ENCODE data around the gene LRTM1. TPM values are rescaled to one million over a fixed set of nuclear protein-coding genes. Genes with fewer than 3 reads are reported as not detected.

LRTM1 gene
- total RNA-seq, 1 experiment from 2014 or later = not detected

- Histone ChIP-seq H2AK5ac (ENCODE audit: insufficient read length, low read length) (no peak overlapping the region), H4K8ac (replicated peaks; ENCODE audit: insufficient read length, low read depth, low read length) (no peak overlapping the region), H2BK12ac (ENCODE audit: insufficient read length, low read depth, low read length) (no peak overlapping the region), H3K56ac (ENCODE audit: insufficient read length, low read depth, low read length) (no peak overlapping the region), H4K5ac (ENCODE audit: insufficient read length, low read depth, low read length) (no peak overlapping the region), H4K20me1 (ENCODE audit: control insufficient read depth, insufficient read depth, insufficient read length) (no peaks in the 10 kb centered on the region), H3K79me1 (ENCODE audit: insufficient read depth, low read depth, low read length, poor library complexity, severe bottlenecking) (no peaks in the 10 kb centered on the region), H3K79me2 (ENCODE audit: insufficient read depth, low read length) (no peaks in the 10 kb centered on the region), H3K27me3 (ENCODE audit: insufficient read depth, low read length) (no peaks in the 10 kb centered on the region), H2BK120ac (ENCODE audit: low read depth, low read length, poor library complexity, severe bottlenecking) (no peak overlapping the region), H3K18ac (ENCODE audit: insufficient read length, low read depth, low read length) (no peak overlapping the region), H3K23me2 (ENCODE audit: insufficient read length, low read depth, low read length, poor library complexity, severe bottlenecking) (no peaks in the 10 kb centered on the region), H2BK15ac (ENCODE audit: low read depth, low read length) (no peak overlapping the region), H2AFZ (ENCODE audit: low read length) (no peak overlapping the region), H3K4me1 (ENCODE audit: insufficient read depth, low read length) (no peaks in the 10 kb centered on the region; the same call in 1 of the 2 replicates), H2BK20ac (ENCODE audit: low read depth, low read length, poor library complexity, severe bottlenecking) (no peak overlapping the region), H3K23ac (ENCODE audit: insufficient read length, low read depth, low read length) (no peak overlapping the region), H3K4ac (ENCODE audit: low read depth, low read length) (no peak overlapping the region), H3K4me2 (ENCODE audit: insufficient read depth, insufficient read length, low read length) (no peak overlapping the region), H3K9me3 (ENCODE audit: control insufficient read depth, low read depth, low read length) (no peaks in the 10 kb centered on the region), H4K91ac (ENCODE audit: insufficient read length, low read depth, low read length) (no peak overlapping the region), H2BK5ac (ENCODE audit: insufficient read length, low read length) (no peak overlapping the region), H3K9ac (ENCODE audit: extremely low read depth, insufficient read length, low read length) (no peak overlapping the region), H3K27ac (ENCODE audit: insufficient read length, low read depth, low read length) (no peak overlapping the region), H3T11ph (ENCODE audit: low read length) (no peak overlapping the region), H3K14ac (ENCODE audit: insufficient read depth, low read length) (no peak overlapping the region)
- H3K27ac Mint-ChIP-seq = no peak overlapping the region; a peak in 2 of 7 replicates
- TF ChIP-seq CTCF (conservative IDR thresholded peaks at IDR 0.05) = no peak
- H3K36me3 Mint-ChIP-seq (ENCODE audit: insufficient read depth in 1 of 3, low read depth in 3 of 3) = no peaks in the 10 kb centered on the region
- peaks cover 17% of the 10 kb centered on the region in 2 experiments for H3K4me1 Mint-ChIP-seq
- no peaks in the 10 kb centered on the region for H3K27me3 Mint-ChIP-seq (ENCODE audit: low read depth)
- DNase-seq = no peak
- H3K9me3 Mint-ChIP-seq = no peaks in the 10 kb centered on the region
- no CpG with 5 or more reads among the region's 4 CpGs for WGBS (ENCODE audit: extremely low coverage, insufficient read length, low lambda C conversion rate)
- H3K4me3 Mint-ChIP-seq = no peak overlapping the region
Observed at GRCh38 chr3:54932606-54933005, 4.7 kb upstream of the LRTM1 start.

All from H9 (cell line).